SIG-M5 (cell line): ENCODE measurements around the gene OTOG.

Experiments
- DNase-seq: peaks from one replicate; lab custom pipeline; 2025; lab: John Stamatoyannopoulos, UW

OTOG gene

GRCh38 chr11:17588166-17588565 is 41.1 kb downstream of the OTOG start:
- no peak for DNase-seq

GRCh38 chr11:17588721-17589120 is 41.7 kb downstream of the OTOG start:
- no peak for DNase-seq

- DNase-seq, result no peak
Observed at GRCh38 chr11:17590463-17590862, 43.4 kb downstream of the OTOG start.

GRCh38 chr11:17591293-17591692 is 44.2 kb downstream of the OTOG start:
- no peak for DNase-seq

- no peak for DNase-seq
Observed at GRCh38 chr11:17593466-17594245, 46.6 kb downstream of the OTOG start.

GRCh38 chr11:17594686-17595192 is 47.7 kb downstream of the OTOG start:
- no peak for DNase-seq

- no peak for DNase-seq
Observed at GRCh38 chr11:17595526-17596309, 48.7 kb downstream of the OTOG start.

GRCh38 chr11:17596310-17596669 is 49.2 kb downstream of the OTOG start:
- DNase-seq, result no peak

GRCh38 chr11:17596711-17597110 is 49.7 kb downstream of the OTOG start:
- no peak for DNase-seq

GRCh38 chr11:17597770-17598169 is 50.7 kb downstream of the OTOG start:
- no peak for DNase-seq

- DNase-seq, result no peak
Observed at GRCh38 chr11:17598700-17599459, 51.8 kb downstream of the OTOG start.

GRCh38 chr11:17599460-17599925 is 52.4 kb downstream of the OTOG start:
- DNase-seq, result no peak

- DNase-seq, result no peak
Observed at GRCh38 chr11:17600316-17601255, 53.5 kb downstream of the OTOG start.

- no peak for DNase-seq
Observed at GRCh38 chr11:17601256-17601671, 54.2 kb downstream of the OTOG start.

- DNase-seq, result no peak
Observed at GRCh38 chr11:17601676-17602075, 54.6 kb downstream of the OTOG start.

GRCh38 chr11:17602105-17603001 is 55.3 kb downstream of the OTOG start:
- DNase-seq, result no peak

- DNase-seq, result no peak
Observed at GRCh38 chr11:17603056-17603825, 56.2 kb downstream of the OTOG start.

- no peak for DNase-seq
Observed at GRCh38 chr11:17604201-17604914, 57.3 kb downstream of the OTOG start.

GRCh38 chr11:17604915-17605233 is 57.8 kb downstream of the OTOG start:
- DNase-seq, result no peak
